ENCODE results near the gene BCAR1.

The BCAR1 gene

DNA sequence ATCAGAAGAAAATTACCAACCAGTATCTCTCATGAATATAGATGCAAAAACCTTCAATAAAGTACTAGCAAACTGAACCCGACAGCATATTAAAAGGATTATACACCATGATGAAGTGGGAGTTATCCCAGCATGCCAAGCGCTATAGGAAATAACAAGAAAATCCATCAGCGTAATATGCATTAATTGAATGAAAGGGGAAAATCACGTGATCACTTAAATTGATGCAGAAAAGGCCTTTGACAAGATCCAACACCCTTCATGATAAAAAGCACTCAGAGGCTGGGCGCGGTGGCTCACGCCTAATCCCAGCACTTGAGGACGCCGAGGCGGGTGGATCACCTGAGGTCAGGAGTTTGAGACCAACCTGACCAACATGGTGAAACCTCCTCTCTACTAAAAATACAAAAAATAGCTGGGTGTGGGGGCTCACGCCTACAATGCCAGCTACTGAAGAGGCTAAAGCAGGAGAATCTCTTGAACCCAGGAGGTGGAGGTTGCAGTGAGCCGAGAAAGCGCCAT, 49.3 kb downstream of the BCAR1 start:
- Histone ChIP-seq H3K4me2 (ENCODE audit: low read depth, low read length, poor library complexity, severe bottlenecking) (no peak overlapping the region), H2AFZ (ENCODE audit: low read length) (no peak overlapping the region), H3F3A (ENCODE audit: low read depth) (no peaks in the 10 kb centered on the region), H3K9me3 (ENCODE audit: insufficient read depth, low read depth, low read length) (no peaks in the 10 kb centered on the region), H3K27me3 (ENCODE audit: insufficient read depth, low read length, poor library complexity, severe bottlenecking) (no peaks in the 10 kb centered on the region), H3K36me3 (ENCODE audit: insufficient read depth, low read length) (no peaks in the 10 kb centered on the region), H3K9ac (ENCODE audit: low read depth, low read length, poor library complexity, severe bottlenecking) (no peak overlapping the region), H4K20me1 (ENCODE audit: insufficient read depth, low read length, poor library complexity, severe bottlenecking) (no peaks in the 10 kb centered on the region), H3K4me1 (ENCODE audit: insufficient read depth, low read length, poor library complexity, severe bottlenecking) (peaks cover 9% of the 10 kb centered on the region), H3K4me3 (ENCODE audit: low read length, poor library complexity, severe bottlenecking) (no peak overlapping the region), H3K9me2 (replicated peaks; ENCODE audit: low read depth, low read length) (no peaks in the 10 kb centered on the region), H3K79me2 (ENCODE audit: insufficient read depth, low read length) (no peaks in the 10 kb centered on the region)
- TF ChIP-seq EZH2phosphoT487 (IDR thresholded peaks at IDR 0.05; ENCODE audit: borderline replicate concordance), result no peak

DNA sequence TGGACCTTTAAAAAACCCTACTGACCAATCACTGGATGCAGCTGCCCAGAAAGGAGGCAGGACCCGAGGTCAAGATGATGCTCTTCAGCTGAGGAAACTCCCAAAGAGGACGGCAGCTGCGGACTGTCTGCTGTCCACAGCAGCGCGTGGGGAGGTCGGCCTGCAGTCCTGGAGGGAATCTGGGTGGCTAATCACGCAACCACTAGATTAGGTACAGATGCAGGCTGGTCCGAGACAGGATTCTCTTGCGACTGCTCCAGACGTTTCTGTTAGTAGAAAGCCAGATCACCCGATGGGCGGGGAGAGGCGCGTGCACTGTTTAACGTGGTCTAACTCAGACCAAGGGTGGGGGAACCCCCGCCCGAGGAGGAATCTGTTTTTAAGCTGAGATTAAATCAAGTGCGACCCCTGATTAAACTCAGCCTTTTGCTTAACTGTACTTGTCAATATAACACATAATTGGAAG, 53.3 kb downstream of the BCAR1 start:
- H3K9me3 ChIP-seq (ENCODE audit: insufficient read depth, low read depth, low read length), result no peaks in the 10 kb centered on the region
- H3K4me1 ChIP-seq (ENCODE audit: insufficient read depth, low read length, poor library complexity, severe bottlenecking), result peaks cover 9% of the 10 kb centered on the region
- no peaks in the 10 kb centered on the region for H3K9me2 ChIP-seq (replicated peaks; ENCODE audit: low read depth, low read length)
- H3K4me3 ChIP-seq (ENCODE audit: low read length, poor library complexity, severe bottlenecking), result peak overlapping the region; percentile 42
- no peaks in the 10 kb centered on the region for H4K20me1 ChIP-seq (ENCODE audit: insufficient read depth, low read length, poor library complexity, severe bottlenecking)
- TF ChIP-seq EZH2phosphoT487 (IDR thresholded peaks at IDR 0.05; ENCODE audit: borderline replicate concordance), result no peak
- TF ChIP-seq, protein P1, sequence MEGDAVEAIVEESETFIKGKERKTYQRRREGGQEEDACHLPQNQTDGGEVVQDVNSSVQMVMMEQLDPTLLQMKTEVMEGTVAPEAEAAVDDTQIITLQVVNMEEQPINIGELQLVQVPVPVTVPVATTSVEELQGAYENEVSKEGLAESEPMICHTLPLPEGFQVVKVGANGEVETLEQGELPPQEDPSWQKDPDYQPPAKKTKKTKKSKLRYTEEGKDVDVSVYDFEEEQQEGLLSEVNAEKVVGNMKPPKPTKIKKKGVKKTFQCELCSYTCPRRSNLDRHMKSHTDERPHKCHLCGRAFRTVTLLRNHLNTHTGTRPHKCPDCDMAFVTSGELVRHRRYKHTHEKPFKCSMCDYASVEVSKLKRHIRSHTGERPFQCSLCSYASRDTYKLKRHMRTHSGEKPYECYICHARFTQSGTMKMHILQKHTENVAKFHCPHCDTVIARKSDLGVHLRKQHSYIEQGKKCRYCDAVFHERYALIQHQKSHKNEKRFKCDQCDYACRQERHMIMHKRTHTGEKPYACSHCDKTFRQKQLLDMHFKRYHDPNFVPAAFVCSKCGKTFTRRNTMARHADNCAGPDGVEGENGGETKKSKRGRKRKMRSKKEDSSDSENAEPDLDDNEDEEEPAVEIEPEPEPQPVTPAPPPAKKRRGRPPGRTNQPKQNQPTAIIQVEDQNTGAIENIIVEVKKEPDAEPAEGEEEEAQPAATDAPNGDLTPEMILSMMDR (conservative IDR thresholded peaks at IDR 0.05; ENCODE audit: low read length), result no peak
- H2AFZ ChIP-seq (ENCODE audit: low read length), result peak overlapping the region; percentile 30
- H3K79me2 ChIP-seq (ENCODE audit: insufficient read depth, low read length), result no peaks in the 10 kb centered on the region
- peak overlapping the region; percentile 60 for H3K4me2 ChIP-seq (ENCODE audit: low read depth, low read length, poor library complexity, severe bottlenecking)
- no peaks in the 10 kb centered on the region for H3F3A ChIP-seq (ENCODE audit: low read depth)
- H3K36me3 ChIP-seq (ENCODE audit: insufficient read depth, low read length), result no peaks in the 10 kb centered on the region
- no peak overlapping the region for H3K9ac ChIP-seq (ENCODE audit: low read depth, low read length, poor library complexity, severe bottlenecking)
- no peaks in the 10 kb centered on the region for H3K27me3 ChIP-seq (ENCODE audit: insufficient read depth, low read length, poor library complexity, severe bottlenecking)

DNA sequence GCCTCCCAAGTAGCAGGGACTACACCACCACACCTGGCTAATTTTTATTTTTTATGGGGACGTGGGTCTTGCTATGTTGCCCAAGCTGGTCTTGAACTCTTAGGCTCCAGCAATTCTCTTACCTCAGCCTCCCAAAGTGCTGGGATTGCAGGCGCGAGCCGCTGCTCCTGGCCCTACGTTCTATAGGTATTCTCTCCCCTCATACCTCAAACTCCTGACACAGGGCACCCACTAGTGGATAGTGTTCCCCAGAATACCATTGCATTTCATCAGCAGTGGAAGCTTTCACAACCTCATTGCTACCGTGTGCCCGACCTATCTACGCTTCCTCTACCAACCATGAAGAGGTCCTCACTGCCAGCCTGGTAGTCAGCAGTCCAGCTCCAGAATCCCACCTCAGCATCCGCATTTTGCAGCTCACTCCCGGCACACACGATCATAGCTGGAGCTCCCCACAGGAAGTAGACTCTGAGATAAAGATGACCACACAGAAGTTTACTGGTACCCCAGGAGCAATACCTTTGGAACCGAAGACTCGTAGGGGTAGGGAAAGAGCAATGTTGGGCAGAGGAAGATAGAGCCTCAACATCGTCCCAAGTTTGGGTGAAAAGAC, 53.8 kb downstream of the BCAR1 start:
- no peaks in the 10 kb centered on the region for H4K20me1 ChIP-seq (ENCODE audit: insufficient read depth, low read length, poor library complexity, severe bottlenecking)
- H3K4me1 ChIP-seq (ENCODE audit: insufficient read depth, low read length, poor library complexity, severe bottlenecking), result peaks cover 9% of the 10 kb centered on the region
- no peaks in the 10 kb centered on the region for H3F3A ChIP-seq (ENCODE audit: low read depth)
- peak overlapping the region; percentile 30 for H2AFZ ChIP-seq (ENCODE audit: low read length)
- TF ChIP-seq, protein P1 (conservative IDR thresholded peaks at IDR 0.05; ENCODE audit: low read length), result peak; percentile 26; the same call in 1 of the 2 replicates
- TF ChIP-seq EZH2phosphoT487 (IDR thresholded peaks at IDR 0.05; ENCODE audit: borderline replicate concordance), result no peak
- H3K9ac ChIP-seq (ENCODE audit: low read depth, low read length, poor library complexity, severe bottlenecking), result no peak overlapping the region
- H3K9me2 ChIP-seq (replicated peaks; ENCODE audit: low read depth, low read length), result no peaks in the 10 kb centered on the region
- no peaks in the 10 kb centered on the region for H3K27me3 ChIP-seq (ENCODE audit: insufficient read depth, low read length, poor library complexity, severe bottlenecking)
- no peaks in the 10 kb centered on the region for H3K79me2 ChIP-seq (ENCODE audit: insufficient read depth, low read length)
- no peaks in the 10 kb centered on the region for H3K9me3 ChIP-seq (ENCODE audit: insufficient read depth, low read depth, low read length)
- peak overlapping the region; percentile 60 for H3K4me2 ChIP-seq (ENCODE audit: low read depth, low read length, poor library complexity, severe bottlenecking)
- H3K4me3 ChIP-seq (ENCODE audit: low read length, poor library complexity, severe bottlenecking), result peak overlapping the region; percentile 42
- no peaks in the 10 kb centered on the region for H3K36me3 ChIP-seq (ENCODE audit: insufficient read depth, low read length)

DNA sequence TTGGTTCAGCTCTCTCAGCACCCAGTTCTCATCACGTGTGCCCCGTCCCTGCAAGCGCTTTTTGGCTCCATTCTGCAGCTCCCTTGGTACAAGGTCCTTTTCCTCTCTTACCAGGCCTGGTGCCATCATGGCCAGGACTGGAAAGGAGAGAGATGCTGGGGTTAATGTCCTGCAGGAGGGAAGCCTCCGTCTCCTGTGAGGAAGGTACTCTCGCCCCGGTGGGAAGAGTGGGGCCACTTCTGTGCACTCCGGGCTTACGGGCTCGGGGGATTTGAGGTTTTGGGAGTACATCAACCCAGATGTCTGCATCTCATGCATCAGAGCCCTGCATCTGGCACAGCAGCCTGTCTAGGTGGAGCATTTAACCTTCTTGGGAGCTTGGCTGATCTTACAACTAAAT, 54.6 kb downstream of the BCAR1 start:
- H2AFZ ChIP-seq (ENCODE audit: low read length), result no peak overlapping the region
- no peak overlapping the region for H3K4me3 ChIP-seq (ENCODE audit: low read length, poor library complexity, severe bottlenecking)
- no peaks in the 10 kb centered on the region for H4K20me1 ChIP-seq (ENCODE audit: insufficient read depth, low read length, poor library complexity, severe bottlenecking)
- H3K36me3 ChIP-seq (ENCODE audit: insufficient read depth, low read length), result no peaks in the 10 kb centered on the region
- no peaks in the 10 kb centered on the region for H3F3A ChIP-seq (ENCODE audit: low read depth)
- peaks cover 9% of the 10 kb centered on the region for H3K4me1 ChIP-seq (ENCODE audit: insufficient read depth, low read length, poor library complexity, severe bottlenecking)
- H3K27me3 ChIP-seq (ENCODE audit: insufficient read depth, low read length, poor library complexity, severe bottlenecking), result no peaks in the 10 kb centered on the region
- H3K9me2 ChIP-seq (replicated peaks; ENCODE audit: low read depth, low read length), result no peaks in the 10 kb centered on the region
- H3K4me2 ChIP-seq (ENCODE audit: low read depth, low read length, poor library complexity, severe bottlenecking), result no peak overlapping the region
- H3K79me2 ChIP-seq (ENCODE audit: insufficient read depth, low read length), result no peaks in the 10 kb centered on the region
- TF ChIP-seq EZH2phosphoT487 (IDR thresholded peaks at IDR 0.05; ENCODE audit: borderline replicate concordance), result no peak
- TF ChIP-seq, protein P1 (conservative IDR thresholded peaks at IDR 0.05; ENCODE audit: low read length), result no peak
- no peaks in the 10 kb centered on the region for H3K9me3 ChIP-seq (ENCODE audit: insufficient read depth, low read depth, low read length)
- no peak overlapping the region for H3K9ac ChIP-seq (ENCODE audit: low read depth, low read length, poor library complexity, severe bottlenecking)
